H1 (cell line): ENCODE measurements around the gene ACKR1. TPM values are rescaled to one million over a fixed set of nuclear protein-coding genes. Genes with fewer than 3 reads are reported as not detected.

Experiments used
- CTCF ChIA-PET: fragments of 300-600 bp; sonication (Branson Sonifier 250); formaldehyde crosslinking; loops from one replicate; lab custom pipeline; 2021; ENCODE audit not compliant: partially characterized antibody; lab: Charles Lee
- POLR2A ChIA-PET: fragments of 300-600 bp; sonication (Branson Sonifier 250); formaldehyde crosslinking; loops from one replicate; lab custom pipeline; 2021; ENCODE audit warnings: inconsistent platforms; ENCODE audit not compliant: partially characterized antibody; lab: Charles Lee
- DNase-seq, 2 experiments: peaks; one replicate each; pipeline versions ENCODE4 v3.0.0 to v3.0.0-alpha.2; 2010 to 2022; ENCODE audit warnings: low spot score in 2 of 2, low read depth in 1 of 2, mixed read lengths in 1 of 2
- FAIRE-seq: peaks from 2 replicates; lab custom pipeline; 2011; peaks lifted over from hg19 to GRCh38; lab: Jason Lieb, UNC
- H2AFZ ChIP-seq: 2 replicates; pipeline ENCODE4 v1.8.1; 2012; ENCODE audit warnings: low read length, inconsistent platforms
- H2AK5ac ChIP-seq: 2 replicates; pipeline ENCODE4 v1.6.1; 2013; ENCODE audit warnings: low read depth, low read length
- H2BK120ac ChIP-seq: replicated peaks from 2 replicates; pipeline ENCODE3; 2013; ENCODE audit warnings: low read depth, low read length, inconsistent platforms
- H2BK12ac ChIP-seq: 2 replicates; pipeline ENCODE4 v1.6.1; 2013; ENCODE audit warnings: low read depth, low read length
- H2BK15ac ChIP-seq: 2 replicates; pipeline ENCODE4 v1.6.1; 2013; ENCODE audit warnings: low read length
- H2BK20ac ChIP-seq: 2 replicates; pipeline ENCODE4 v1.6.1; 2013; ENCODE audit warnings: low read length
- H2BK5ac ChIP-seq: 2 replicates; pipeline ENCODE4 v1.6.1; 2013; ENCODE audit warnings: low read depth, low read length
- H3K14ac ChIP-seq: 2 replicates; pipeline ENCODE4 v1.6.1; 2013; ENCODE audit warnings: inconsistent platforms; ENCODE audit not compliant: insufficient read length
- H3K18ac ChIP-seq: 2 replicates; pipeline ENCODE4 v1.6.1; 2013; ENCODE audit warnings: low read length; ENCODE audit errors: extremely low read depth
- H3K23ac ChIP-seq: 2 replicates; pipeline ENCODE4 v1.6.1; 2013; ENCODE audit warnings: inconsistent platforms; ENCODE audit not compliant: insufficient read length
- H3K23me2 ChIP-seq: 2 replicates; pipeline ENCODE4 v1.6.1; 2013; ENCODE audit warnings: low read depth, low read length
- H3K27ac ChIP-seq: 2 replicates; pipeline ENCODE4 v1.6.1; 2011; ENCODE audit warnings: low read depth, low read length, inconsistent platforms
- H3K27me3 ChIP-seq, 4 experiments: replicated peaks in 1 of 4; 1 replicate in 1 of 4; 2 replicates in 3 of 4; pipeline versions ENCODE4 v1.6.1 to v1.8.1; 2011 to 2013; ENCODE audit warnings: low read length in 3 of 4, mild to moderate bottlenecking in 3 of 4, inconsistent platforms in 2 of 4, mixed read lengths in 2 of 4, moderate library complexity in 1 of 4; ENCODE audit not compliant: control insufficient read depth in 3 of 4, insufficient read depth in 3 of 4; ENCODE audit errors: extremely low read depth in 1 of 4
- H3K36me3 ChIP-seq, 4 experiments: 2 replicates each; pipeline versions ENCODE4 v1.6.1 to v1.8.1; 2011 to 2013; ENCODE audit warnings: mild to moderate bottlenecking in 4 of 4, low read length in 3 of 4, moderate library complexity in 2 of 4, control low read depth in 1 of 4, inconsistent platforms in 1 of 4; ENCODE audit not compliant: insufficient read depth in 4 of 4, control insufficient read depth in 2 of 4
- H3K4ac ChIP-seq: replicated peaks from 2 replicates; pipeline ENCODE3; 2013; ENCODE audit warnings: low read length, low read depth, mixed read lengths, inconsistent platforms; ENCODE audit not compliant: insufficient read length
- H3K4me1 ChIP-seq, 4 experiments: replicated peaks in 1 of 4; 1 replicate in 1 of 4; 2 replicates in 3 of 4; pipeline versions ENCODE4 v1.6.1 to v1.8.1; 2011 to 2013; ENCODE audit warnings: low read length in 3 of 4, inconsistent platforms in 2 of 4, mixed read lengths in 1 of 4; ENCODE audit not compliant: insufficient read depth in 4 of 4, control insufficient read depth in 3 of 4
- H3K4me2 ChIP-seq, 2 experiments: 2 replicates each; pipeline versions ENCODE4 v1.6.1 to v1.8.1; 2011 to 2013; ENCODE audit warnings: low read depth in 2 of 2, low read length in 2 of 2, control low read depth in 1 of 2, inconsistent platforms in 1 of 2, mild to moderate bottlenecking in 1 of 2; ENCODE audit not compliant: insufficient read depth in 1 of 2
- H3K4me3 ChIP-seq, 4 experiments: fragments of 200-600, 300-600 bp in 1 of 4; sonication (generic), shearing (Covaris generic), sonication (Bioruptor Twin) in 1 of 4; 2 replicates each; pipeline versions ENCODE4 v1.5.1 to v1.8.1; 2011 to 2016; ENCODE audit warnings: low read length in 4 of 4, low read depth in 3 of 4, control low read depth in 2 of 4, inconsistent platforms in 2 of 4, mild to moderate bottlenecking in 2 of 4, mixed read lengths in 1 of 4, moderate library complexity in 1 of 4; ENCODE audit not compliant: insufficient read depth in 2 of 4; ENCODE audit errors: extremely low read depth in 1 of 4
- H3K56ac ChIP-seq: replicated peaks from 2 replicates; pipeline ENCODE3; 2013; ENCODE audit warnings: low read depth, mild to moderate bottlenecking, mixed read lengths, low read length, inconsistent platforms; ENCODE audit not compliant: insufficient read length
- H3K79me1 ChIP-seq: 2 replicates; pipeline ENCODE4 v1.6.1; 2013; ENCODE audit warnings: low read depth, low read length, control low read depth
- H3K79me2 ChIP-seq, 2 experiments: 2 replicates each; pipeline versions ENCODE4 v1.6.1 to v1.8.1; 2012 to 2013; ENCODE audit warnings: low read length in 2 of 2, mild to moderate bottlenecking in 2 of 2, inconsistent platforms in 1 of 2; ENCODE audit not compliant: insufficient read depth in 2 of 2, control insufficient read depth in 1 of 2
- H3K9ac ChIP-seq, 4 experiments: replicated peaks in 1 of 4; 1 replicate in 1 of 4; 2 replicates in 3 of 4; pipeline versions ENCODE4 v1.6.1 to v1.8.1; 2011 to 2013; ENCODE audit warnings: low read depth in 3 of 4, low read length in 3 of 4, control low read depth in 2 of 4, mild to moderate bottlenecking in 2 of 4, moderate library complexity in 2 of 4, inconsistent platforms in 1 of 4; ENCODE audit errors: extremely low read depth in 1 of 4
- H3K9me3 ChIP-seq, 2 experiments: 2 replicates each; pipeline versions ENCODE4 v1.6.1 to v1.8.1; 2012 to 2013; ENCODE audit warnings: mild to moderate bottlenecking in 2 of 2, moderate library complexity in 2 of 2, control low read depth in 1 of 2, inconsistent platforms in 1 of 2, low read depth in 1 of 2, low read length in 1 of 2, mixed read lengths in 1 of 2; ENCODE audit not compliant: insufficient read depth in 2 of 2
- H4K20me1 ChIP-seq, 2 experiments: replicated peaks in 1 of 2; 2 replicates each; pipeline versions ENCODE3 to v1.8.1; 2011 to 2013; ENCODE audit warnings: inconsistent platforms in 2 of 2, low read length in 2 of 2, mild to moderate bottlenecking in 1 of 2; ENCODE audit not compliant: insufficient read depth in 2 of 2, control insufficient read depth in 1 of 2
- H4K5ac ChIP-seq: 2 replicates; pipeline ENCODE4 v1.6.1; 2013; ENCODE audit warnings: low read length, low read depth, mixed read lengths, inconsistent platforms; ENCODE audit not compliant: insufficient read length
- H4K8ac ChIP-seq: 2 replicates; pipeline ENCODE4 v1.8.0; 2013; ENCODE audit warnings: mild to moderate bottlenecking, moderate library complexity, low read length, inconsistent platforms; ENCODE audit not compliant: insufficient read depth; ENCODE audit errors: extremely low read depth
- H4K91ac ChIP-seq: replicated peaks from 2 replicates; pipeline ENCODE3; 2013; ENCODE audit warnings: low read length, mixed read lengths, inconsistent platforms; ENCODE audit not compliant: insufficient read length
- ASH2L ChIP-seq: fragments of 200-600, 300-600 bp; sonication (generic); IDR thresholded peaks from one replicate; pipeline ENCODE4 v1.7.1; 2017; ENCODE audit warnings: low read length
- CBX5 ChIP-seq: fragments of 300-800, 300-1000 bp; sonication (generic); IDR thresholded peaks from 2 replicates; pipeline ENCODE4 v1.7.1; 2016; ENCODE audit warnings: antibody characterized with exemption, low read length, low read depth
- CHD1 ChIP-seq: IDR thresholded peaks from 2 replicates; pipeline ENCODE4 v1.6.1; 2012; ENCODE audit warnings: low read depth, low read length, improper control_type of control experiment
- GABPA ChIP-seq: IDR thresholded peaks from 2 replicates; pipeline ENCODE4 v1.6.1; 2011; ENCODE audit warnings: mild to moderate bottlenecking, low read length, moderate library complexity, borderline replicate concordance; ENCODE audit not compliant: insufficient read depth
- HDAC6 ChIP-seq: IDR thresholded peaks from one replicate; pipeline ENCODE4 v1.7.1; 2012; ENCODE audit warnings: low read depth, mild to moderate bottlenecking, inconsistent platforms, low read length, moderate library complexity
- NRF1 ChIP-seq: IDR thresholded peaks from 2 replicates; pipeline ENCODE4 v1.6.1; 2011; ENCODE audit warnings: mild to moderate bottlenecking, low read depth, low read length, improper control_type of control experiment
- POU5F1 ChIP-seq: IDR thresholded peaks from 2 replicates; pipeline ENCODE4 v1.6.1; 2011; ENCODE audit warnings: low read depth, mild to moderate bottlenecking, low read length, moderate library complexity
- RBBP5 ChIP-seq: IDR thresholded peaks from 2 replicates; pipeline ENCODE4 v1.7.1; 2012; ENCODE audit warnings: low read depth, mild to moderate bottlenecking, inconsistent platforms, low read length, moderate library complexity, borderline replicate concordance
- RFX5 ChIP-seq: IDR thresholded peaks from 2 replicates; pipeline ENCODE4 v1.6.1; 2011; ENCODE audit warnings: low read depth, low read length, improper control_type of control experiment, borderline replicate concordance
- SIN3A ChIP-seq, 2 experiments: IDR thresholded peaks in 1 of 2; conservative IDR thresholded peaks in 1 of 2; 2 replicates each; pipeline ENCODE4 v1.6.1; 2011 to 2012; ENCODE audit warnings: low read length in 2 of 2, improper control_type of control experiment in 1 of 2, low read depth in 1 of 2, mild to moderate bottlenecking in 1 of 2
- SIX5 ChIP-seq: IDR thresholded peaks from 2 replicates; pipeline ENCODE4 v1.6.1; 2011; ENCODE audit warnings: mild to moderate bottlenecking, low read depth, low read length
- SRF ChIP-seq: IDR thresholded peaks from 2 replicates; pipeline ENCODE4 v1.6.1; 2011; ENCODE audit warnings: mild to moderate bottlenecking, low read depth, low read length, moderate library complexity
- TBP ChIP-seq: IDR thresholded peaks from 2 replicates; pipeline ENCODE4 v1.6.1; 2011; ENCODE audit warnings: low read depth, low read length, improper control_type of control experiment
- WGBS, 2 experiments: shearing (Covaris generic) in 1 of 2; methylation state at CpG; one replicate each; pipeline versions ENCODE4 v1.1.6 to v1.1.7; 2013 to 2015; ENCODE audit warnings: low lambda C conversion rate in 2 of 2, mixed read lengths in 2 of 2, inconsistent platforms in 1 of 2, low coverage in 1 of 2, missing lambda C conversion rate in 1 of 2; ENCODE audit not compliant: insufficient replicate concordance in 2 of 2, insufficient coverage in 1 of 2, insufficient read length in 1 of 2; ENCODE audit errors: extremely low coverage in 1 of 2, missing lambda C conversion rate in 1 of 2; 5-methylcytosine and 5-hydroxymethylcytosine counted together
- polyA plus RNA-seq, 7 experiments: library from polyadenylated mRNA; depleted of rRNA in 3 of 7; stranded (reverse) in 5 of 7; unstranded in 2 of 7; fragments of >200 nt in 5 of 7; fragments of 200-250 nt in 2 of 7; gene quantifications; 1 replicate in 5 of 7; 2 replicates in 1 of 7; 4 replicates in 1 of 7; pipeline versions ENCODE4 v1.2.1 to v1.2.3, GENCODE V29; 2011 to 2013; ENCODE audit warnings: missing spikeins in 2 of 7, mixed read lengths in 2 of 7
- total RNA-seq: library from RNA; stranded (reverse); fragmentation: NEBNext Ultra II Directional; extraction: Animal tissue kit (Norgen Biotek cat#: 25700); gene quantifications from 2 replicates; pipeline ENCODE4 v1.2.1, GENCODE V29; 2021

ACKR1 gene
- total and polyA plus RNA-seq, 2 of the 8 experiments (the other 6 are each of a cell fraction or from before 2014, with no cell fraction given): 0.61 to 1.00 TPM

GRCh38 chr1:159188375-159188788 lies 16.3 kb upstream of the ACKR1 start:
- Histone ChIP-seq H3K27me3 (no peaks in the 10 kb centered on the region), H2BK15ac (no peak overlapping the region), H3K14ac (no peak overlapping the region), H3K4me2 (peak overlapping the region; percentile 91 to 95), H2BK20ac (no peak overlapping the region), H4K91ac (no peak overlapping the region), H3K4me1 (peaks cover 0 to 3% (median under 1%) of the 10 kb centered on the region in 4 experiments; a peak in 3 of 7 replicates), H3K9ac (peak overlapping the region in 3 of 4 experiments; percentile 57 to 61 (median 60); a peak in 4 of 7 replicates), H2BK120ac (no peak overlapping the region), H3K4me3 (peak overlapping the region; percentile 57 to 81 (median 71)), H3K18ac (no peak overlapping the region; the same call in 1 of the 2 replicates), H3K79me2 (peaks cover 0 to 12% of the 10 kb centered on the region in 2 experiments; a peak in 2 of 4 replicates), H3K79me1 (0 out of 2 replicates have a peak, but pooled peaks cover 3% of the 10 kb centered on the region), H4K8ac (no peak overlapping the region), H4K20me1 (peaks cover 0 to 4% of the 10 kb centered on the region in 2 experiments), H3K23ac (no peak overlapping the region), H2BK5ac (0 out of 2 replicates have a peak overlapping the region, but pooled peaks have one; percentile 15), H3K36me3 (no peaks in the 10 kb centered on the region), H4K5ac (no peak overlapping the region), H3K9me3 (no peaks in the 10 kb centered on the region), H2AK5ac (no peak overlapping the region), H3K56ac (peak overlapping the region; percentile 13), H3K23me2 (peaks cover 12% of the 10 kb centered on the region), H3K4ac (no peak overlapping the region), H2BK12ac (no peak overlapping the region), H2AFZ (peak overlapping the region; percentile 47; the same call in 1 of the 2 replicates), H3K27ac (peak overlapping the region; percentile 58)
- 2% methylated on average over 23 of the region's 24 CpGs; no CpG with 5 or more reads in 1 of the 2 experiments for WGBS, 2 experiments
- FAIRE-seq: peak; percentile 88
- POLR2A ChIA-PET: interaction anchor here (0.8 to 1.6 kb wide), 8 partner anchors 9 to 981 kb away, joined by 3 to 5 read pairs (median 3); partner anchors contain the start of genes ACKR1 and CADM3
- CTCF ChIA-PET: interaction anchor here (0.8 to 10.3 kb wide), 10 partner anchors 9 to 56 kb away, joined by 3 to 126 read pairs (median 4); no protein-coding TSS in a partner anchor
- peak; percentile 88 to 89 for DNase-seq
- TF ChIP-seq POU5F1: no peak
- TF ChIP-seq RBBP5: no peak; the same call in 1 of the 2 replicates
- no peak for TF ChIP-seq NRF1
- peak; percentile 79 for TF ChIP-seq TBP
- TF ChIP-seq RFX5: peak; percentile 98
- TF ChIP-seq SIN3A (conservative IDR thresholded peaks at IDR 0.05 in 1 of 2, IDR thresholded peaks at IDR 0.05 in 1 of 2; ENCODE audit: low read depth in 1 of 2, low read length in 2 of 2): peak in 1 of 2 experiments; percentile 82; a peak in 2 of 4 replicates
- TF ChIP-seq SIX5: no peak
- no peak for TF ChIP-seq CBX5
- peak; percentile 100 for TF ChIP-seq ASH2L
- no peak for TF ChIP-seq GABPA
- no peak for TF ChIP-seq SRF
- no peak for TF ChIP-seq HDAC6
- TF ChIP-seq CHD1: no peak
